Measurements from ENCODE around the gene CTCF. TPM values are rescaled to one million over a fixed set of nuclear protein-coding genes. Genes with fewer than 3 reads are reported as not detected.

The CTCF gene
- total and polyA plus RNA-seq, 7 experiments from 2014 or later = 49.8 to 78.6 (median 59.8) TPM

GRCh38 chr16:67645397-67646121 lies 83.2 kb downstream of the CTCF start:
- Mint-ChIP-seq H3K9me3 (peaks cover 0 to 2% (median 0%) of the 10 kb centered on the region in 11 donors), H3K4me1 (peaks cover 3 to 30% (median 17%) of the 10 kb centered on the region in 7 donors), H3K27ac (peak overlapping the region; percentile 84 to 93 (median 90)), H3K27me3 (no peaks in the 10 kb centered on the region), H3K36me3 (peaks cover 4 to 11% (median 6%) of the 10 kb centered on the region in 5 donors), H3K4me3 (peak overlapping the region; percentile 80 to 90 (median 85))
- H3K36me3 ChIP-seq (ENCODE audit: control insufficient read depth in 2 of 3, insufficient read depth in 3 of 3, low read length in 3 of 3) = peaks cover 0 to 40% (median 21%) of the 10 kb centered on the region in 3 experiments
- peaks cover 9 to 15% of the 10 kb centered on the region in 2 donors for H3K4me1 ChIP-seq (ENCODE audit: control insufficient read depth in 2 of 2, insufficient read depth in 2 of 2, low read length in 2 of 2)
- H3K27me3 ChIP-seq (ENCODE audit: control insufficient read depth in 2 of 2, insufficient read depth in 2 of 2, low read length in 2 of 2) = no peaks in the 10 kb centered on the region
- DNase-seq (peak in 1 of 9 donors; percentile 20), ATAC-seq (peak; percentile 22)
- ChIA-PET CTCF (interaction anchor here (0.6 to 7.3 kb wide), 33 partner anchors 9 to 1522 kb away, joined by 3 to 107 read pairs (median 4); partner anchors contain the start of genes ACD, C16orf86, CTCF and ENKD1), POLR2A (interaction anchor here (0.8 to 10.1 kb wide), 16 partner anchors 13 to 164 kb away, joined by 3 to 128 read pairs (median 6); partner anchors contain the start of genes ACD, ATP6V0D1, C16orf86 and CTCF)
- peak overlapping the region; percentile 97 for H3K27ac ChIP-seq (ENCODE audit: low read depth, low read length)
- intact Hi-C loops (cut with micrococcal nuclease) = loop anchor here (1.0 to 2.0 kb wide), 7 partner anchors 15 to 124 kb away; partner anchors contain the start of genes ACD (in 2 of the 2), PARD6A (in 2 of the 2), C16orf86 (in 1 of the 2) and CTCF (in 1 of the 2)
- no peaks in the 10 kb centered on the region for H3K9me3 ChIP-seq (ENCODE audit: control insufficient read depth in 2 of 3, low read length in 3 of 3)
- peak overlapping the region; percentile 88 for H3K4me3 ChIP-seq (ENCODE audit: low read length)

- H3K4me3 ChIP-seq (ENCODE audit: low read length) = no peak overlapping the region
- no peaks in the 10 kb centered on the region for H3K9me3 ChIP-seq (ENCODE audit: control insufficient read depth in 2 of 3, low read length in 3 of 3)
- H3K27me3 ChIP-seq (ENCODE audit: control insufficient read depth in 2 of 2, insufficient read depth in 2 of 2, low read length in 2 of 2) = no peaks in the 10 kb centered on the region
- Mint-ChIP-seq H3K27me3 (no peaks in the 10 kb centered on the region), H3K4me1 (peaks cover 5 to 34% (median 22%) of the 10 kb centered on the region in 7 donors), H3K27ac (peak overlapping the region in 3 of 9 donors; percentile 28 to 86 (median 68)), H3K36me3 (peaks cover 8 to 19% (median 13%) of the 10 kb centered on the region in 5 donors), H3K9me3 (peaks cover 0 to 2% (median 0%) of the 10 kb centered on the region in 11 donors), H3K4me3 (peak overlapping the region in 1 of 10 donors; percentile 87)
- H3K27ac ChIP-seq (ENCODE audit: low read depth, low read length) = peak overlapping the region; percentile 97
- DNase-seq (no peak), ATAC-seq (no peak)
- peaks cover 9 to 15% of the 10 kb centered on the region in 2 donors for H3K4me1 ChIP-seq (ENCODE audit: control insufficient read depth in 2 of 2, insufficient read depth in 2 of 2, low read length in 2 of 2)
- ChIA-PET POLR2A (interaction anchor here (1.1 to 10.1 kb wide), 5 partner anchors 11 to 103 kb away, joined by 4 to 128 read pairs (median 80); partner anchors contain the start of genes ACD, CTCF and PARD6A), CTCF (interaction anchor here (0.7 to 7.3 kb wide), 6 partner anchors 12 to 126 kb away, joined by 3 to 107 read pairs (median 6); partner anchors contain the start of gene CTCF)
- H3K36me3 ChIP-seq (ENCODE audit: control insufficient read depth in 2 of 3, insufficient read depth in 3 of 3, low read length in 3 of 3) = peaks cover 0 to 57% (median 38%) of the 10 kb centered on the region in 3 experiments
- intact Hi-C loops (cut with micrococcal nuclease) = no loop called here
Measured at GRCh38 chr16:67647111-67647651, 84.9 kb downstream of the CTCF start.

GRCh38 chr16:67647681-67648080 lies 85.4 kb downstream of the CTCF start:
- Histone ChIP-seq H3K4me3 (ENCODE audit: low read length) (no peak overlapping the region), H3K4me1 (ENCODE audit: control insufficient read depth in 2 of 2, insufficient read depth in 2 of 2, low read length in 2 of 2) (peaks cover 9 to 15% of the 10 kb centered on the region in 2 donors), H3K9me3 (ENCODE audit: control insufficient read depth in 2 of 3, low read length in 3 of 3) (no peaks in the 10 kb centered on the region), H3K36me3 (ENCODE audit: control insufficient read depth in 2 of 3, insufficient read depth in 3 of 3, low read length in 3 of 3) (peaks cover 0 to 60% (median 39%) of the 10 kb centered on the region in 3 experiments), H3K27ac (ENCODE audit: low read depth, low read length) (peak overlapping the region; percentile 97), H3K27me3 (ENCODE audit: control insufficient read depth in 2 of 2, insufficient read depth in 2 of 2, low read length in 2 of 2) (no peaks in the 10 kb centered on the region)
- H3K27me3 Mint-ChIP-seq = no peaks in the 10 kb centered on the region
- peaks cover 0 to 2% (median 0%) of the 10 kb centered on the region in 11 donors for H3K9me3 Mint-ChIP-seq
- H3K36me3 Mint-ChIP-seq = peaks cover 8 to 21% (median 15%) of the 10 kb centered on the region in 5 donors
- H3K4me1 Mint-ChIP-seq = peaks cover 5 to 34% (median 22%) of the 10 kb centered on the region in 7 donors
- no peak for DNase-seq
- ATAC-seq = no peak
- no peak overlapping the region for H3K27ac Mint-ChIP-seq
- intact Hi-C loops (cut with micrococcal nuclease) = no loop called here
- H3K4me3 Mint-ChIP-seq = peak overlapping the region in 1 of 10 donors; percentile 29
- CTCF ChIA-PET = interaction anchor here (0.7 to 7.3 kb wide), 4 partner anchors 11 to 100 kb away, joined by 3 to 107 read pairs (median 4); partner anchors contain the start of gene CTCF
- POLR2A ChIA-PET = interaction anchor here (1.1 to 10.1 kb wide), 6 partner anchors 11 to 104 kb away, joined by 3 to 128 read pairs (median 42); partner anchors contain the start of genes ACD, CTCF and PARD6A

GRCh38 chr16:67648088-67648763 lies 85.9 kb downstream of the CTCF start:
- intact Hi-C loops (cut with micrococcal nuclease) = no loop called here
- ChIA-PET CTCF (interaction anchor here (2.2 to 7.3 kb wide), 2 partner anchors 19 to 101 kb away, joined by 6 to 107 read pairs; no protein-coding TSS in a partner anchor), POLR2A (interaction anchor here (1.0 to 10.1 kb wide), 7 partner anchors 10 to 104 kb away, joined by 3 to 128 read pairs (median 4); partner anchors contain the start of genes ACD, CTCF and PARD6A)
- Histone ChIP-seq H3K4me1 (ENCODE audit: control insufficient read depth in 2 of 2, insufficient read depth in 2 of 2, low read length in 2 of 2) (peaks cover 9 to 15% of the 10 kb centered on the region in 2 donors), H3K4me3 (ENCODE audit: low read length) (no peak overlapping the region), H3K27ac (ENCODE audit: low read depth, low read length) (no peak overlapping the region), H3K9me3 (ENCODE audit: control insufficient read depth in 2 of 3, low read length in 3 of 3) (no peaks in the 10 kb centered on the region), H3K36me3 (ENCODE audit: control insufficient read depth in 2 of 3, insufficient read depth in 3 of 3, low read length in 3 of 3) (peaks cover 0 to 61% (median 39%) of the 10 kb centered on the region in 3 experiments), H3K27me3 (ENCODE audit: control insufficient read depth in 2 of 2, insufficient read depth in 2 of 2, low read length in 2 of 2) (no peaks in the 10 kb centered on the region)
- DNase-seq (no peak), ATAC-seq (no peak)
- no peaks in the 10 kb centered on the region for H3K27me3 Mint-ChIP-seq
- peaks cover 8 to 21% (median 15%) of the 10 kb centered on the region in 5 donors for H3K36me3 Mint-ChIP-seq
- peaks cover 5 to 34% (median 22%) of the 10 kb centered on the region in 7 donors for H3K4me1 Mint-ChIP-seq
- H3K4me3 Mint-ChIP-seq = peak overlapping the region in 2 of 10 donors; percentile 29 to 62
- H3K9me3 Mint-ChIP-seq = peaks cover 0 to 2% (median 0%) of the 10 kb centered on the region in 11 donors
- H3K27ac Mint-ChIP-seq = peak overlapping the region in 1 of 9 donors; percentile 19

- no peak overlapping the region for H3K4me3 ChIP-seq (ENCODE audit: low read length)
- peak overlapping the region; percentile 23 for H3K27ac ChIP-seq (ENCODE audit: low read depth, low read length)
- Mint-ChIP-seq H3K27me3 (no peaks in the 10 kb centered on the region), H3K9me3 (peaks cover 0 to 2% (median 0%) of the 10 kb centered on the region in 11 donors), H3K36me3 (peaks cover 8 to 22% (median 15%) of the 10 kb centered on the region in 5 donors), H3K4me3 (peak overlapping the region in 1 of 10 donors; percentile 62), H3K27ac (peak overlapping the region in 1 of 9 donors; percentile 19), H3K4me1 (peaks cover 6 to 34% (median 22%) of the 10 kb centered on the region in 7 donors)
- ChIA-PET CTCF (interaction anchor here (0.7 to 1.8 kb wide), 3 partner anchors 54 to 128 kb away, joined by 3 to 8 read pairs (median 4); no protein-coding TSS in a partner anchor), POLR2A (interaction anchor here (1.0 to 8.9 kb wide), 4 partner anchors 9 to 95 kb away, joined by 3 to 84 read pairs (median 4); partner anchors contain the start of genes ACD and PARD6A)
- DNase-seq (no peak), ATAC-seq (no peak)
- H3K36me3 ChIP-seq (ENCODE audit: control insufficient read depth in 2 of 3, insufficient read depth in 3 of 3, low read length in 3 of 3) = peaks cover 0 to 66% (median 39%) of the 10 kb centered on the region in 3 experiments
- intact Hi-C loops (cut with micrococcal nuclease) = no loop called here
- no peaks in the 10 kb centered on the region for H3K27me3 ChIP-seq (ENCODE audit: control insufficient read depth in 2 of 2, insufficient read depth in 2 of 2, low read length in 2 of 2)
- H3K9me3 ChIP-seq (ENCODE audit: control insufficient read depth in 2 of 3, low read length in 3 of 3) = no peaks in the 10 kb centered on the region
- peaks cover 9 to 15% of the 10 kb centered on the region in 2 donors for H3K4me1 ChIP-seq (ENCODE audit: control insufficient read depth in 2 of 2, insufficient read depth in 2 of 2, low read length in 2 of 2)
Measured at GRCh38 chr16:67648764-67649407, 86.6 kb downstream of the CTCF start.

Data from naive thymus-derived CD4-positive, alpha-beta T cell (primary cell).